Anterior cingulate cortex (tissue), 58 donors: Measurements from ENCODE around the gene B4GALT7.
A peak's percentile ranks its signal among the peaks of the same experiment; 100 is the strongest.
"Not testable (repeated sequence)": the region's sequence is repeated elsewhere in the genome, so short reads cannot be mapped to it uniquely, and the experiment has no call there.

ENCODE experiments used
- DNase-seq, 58 donors: peaks; one replicate each; lab custom pipeline; 2025; lab: John Stamatoyannopoulos, UW

B4GALT7 gene

GRCh38 chr5:177607452-177608192, 7.7 kb downstream of the B4GALT7 start:
- DNase-seq = peak in 55 of 58 donors; percentile 10 to 90 (median 55)

- no peak for DNase-seq
These were observed 8.5 kb downstream of the B4GALT7 start for GRCh38 chr5:177608243-177609075.

- no peak for DNase-seq
These were observed 9.4 kb downstream of the B4GALT7 start for GRCh38 chr5:177609076-177610059.

- no peak for DNase-seq
These were observed 10.3 kb downstream of the B4GALT7 start for GRCh38 chr5:177610131-177610769.

GRCh38 chr5:177610770-177611445, 11.0 kb downstream of the B4GALT7 start:
- no peak for DNase-seq

GRCh38 chr5:177611446-177612214, 11.7 kb downstream of the B4GALT7 start:
- no peak for DNase-seq

GRCh38 chr5:177612215-177612673, 12.3 kb downstream of the B4GALT7 start:
- peak in 1 of 58 donors; percentile 15 for DNase-seq

GRCh38 chr5:177620560-177620959, 20.6 kb downstream of the B4GALT7 start:
- DNase-seq = no peak

- not testable (repeated sequence) for DNase-seq
These were observed 24.2 kb downstream of the B4GALT7 start for GRCh38 chr5:177624172-177624571.

- not testable (repeated sequence) for DNase-seq
These were observed 30.3 kb downstream of the B4GALT7 start for GRCh38 chr5:177630186-177630585.

- DNase-seq = not testable (repeated sequence)
These were observed 35.0 kb downstream of the B4GALT7 start for GRCh38 chr5:177634912-177635311.

GRCh38 chr5:177645462-177645861, 45.5 kb downstream of the B4GALT7 start:
- DNase-seq = not testable (repeated sequence)

GRCh38 chr5:177651235-177651634, 51.3 kb downstream of the B4GALT7 start:
- not testable (repeated sequence) for DNase-seq

- not testable (repeated sequence) for DNase-seq
These were observed 57.9 kb downstream of the B4GALT7 start for GRCh38 chr5:177657846-177658245.

GRCh38 chr5:177658542-177658941, 58.6 kb downstream of the B4GALT7 start:
- not testable (repeated sequence) for DNase-seq
